Stimulated activated CD4-positive, alpha-beta T cell treated with anti-CD3 and anti-CD28 coated beads, Interleukin-1b, Interleukin-23, amount 100 ng/mL, for 48 hours (primary cell): ENCODE data around the gene BCAT1.

Source experiments
- DNase-seq: peaks from one replicate; pipeline ENCODE4 v3.0.0-alpha.2; 2020

The BCAT1 gene

DNA sequence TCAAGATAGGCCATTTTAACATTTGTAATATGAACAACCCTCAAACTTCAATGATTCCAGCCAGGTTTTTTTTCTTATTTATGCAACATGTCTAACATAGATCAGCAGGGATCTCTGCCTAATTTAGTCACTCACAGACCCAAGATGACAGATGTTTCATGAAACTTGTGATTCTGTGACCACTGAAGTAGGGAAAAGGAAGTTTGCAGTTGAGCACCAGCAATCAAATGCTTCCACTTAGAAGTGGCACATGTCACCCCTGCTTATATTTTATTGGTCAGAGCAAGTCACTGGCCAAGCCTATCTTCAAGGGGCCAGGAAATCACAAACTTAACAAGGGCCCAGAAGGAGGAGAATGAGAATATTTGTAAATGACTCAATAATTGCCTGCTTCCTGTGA lies 150.6 kb downstream of the BCAT1 start:
- no peak for DNase-seq

DNA sequence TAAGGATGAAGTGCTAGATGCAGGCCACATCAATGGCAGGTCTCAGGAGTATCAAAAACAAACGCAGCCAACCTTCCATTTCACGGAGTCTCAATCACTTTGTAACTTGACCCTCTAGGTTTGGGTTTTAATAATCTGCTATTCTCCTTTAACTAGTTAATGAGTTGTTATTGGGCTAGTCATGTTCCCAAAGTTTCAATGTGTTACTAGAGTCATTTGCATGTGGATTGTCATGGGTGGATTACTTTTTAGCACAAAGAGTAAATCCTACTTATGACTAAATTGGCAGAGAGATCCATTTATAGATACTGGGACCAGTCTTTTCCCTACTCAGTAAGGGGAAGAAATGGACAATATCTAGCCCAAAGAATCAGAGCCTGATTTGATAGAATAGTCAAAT lies 151.0 kb downstream of the BCAT1 start:
- no peak for DNase-seq

DNA sequence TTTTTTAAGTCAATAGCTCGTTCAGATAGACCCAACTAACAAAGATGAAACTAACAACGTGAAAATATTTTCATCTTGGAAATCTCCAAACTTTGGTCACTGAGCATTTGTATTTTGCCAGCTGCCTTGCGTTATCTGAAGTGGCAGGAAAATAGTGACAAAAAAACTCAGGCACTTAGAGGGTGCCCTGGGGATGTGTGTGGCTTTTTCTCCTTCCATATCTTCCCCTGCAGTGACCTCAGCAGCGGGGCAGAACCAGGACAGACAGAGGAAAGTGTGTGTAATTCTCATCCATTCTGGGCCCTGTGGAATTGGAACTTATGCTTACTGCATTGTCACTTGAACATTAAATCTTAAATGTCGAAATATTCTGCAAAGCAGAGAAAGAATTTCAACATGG lies 152.0 kb downstream of the BCAT1 start:
- DNase-seq: no peak

DNA sequence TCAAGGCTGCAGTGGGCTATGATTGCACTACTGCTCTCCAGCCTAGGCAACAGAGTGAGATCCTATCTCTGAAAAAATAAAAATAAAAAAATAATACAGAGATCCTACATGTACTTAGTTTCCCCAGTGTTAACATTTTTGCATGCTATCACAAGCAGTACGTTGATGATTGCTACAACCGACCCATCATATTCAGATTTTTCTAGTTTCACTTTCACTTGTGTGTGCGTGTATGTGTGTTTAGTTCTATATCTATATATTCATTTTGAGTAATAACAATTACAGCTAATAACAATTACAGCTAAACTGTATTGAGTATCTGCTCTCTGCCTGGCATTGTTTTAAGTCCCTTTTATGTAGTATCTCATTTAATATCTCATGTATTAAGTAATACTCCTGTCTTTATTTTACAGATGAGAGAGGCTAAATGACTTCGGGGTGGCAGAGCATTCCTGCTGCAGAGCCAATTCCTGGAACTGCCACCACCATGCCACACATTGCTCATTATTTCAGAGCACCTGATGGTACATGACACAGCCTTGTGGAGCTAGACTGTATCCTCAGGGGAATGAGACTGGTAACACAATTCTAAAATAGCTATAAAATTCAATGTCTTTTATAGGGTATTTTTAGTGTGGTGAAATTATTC lies 153.1 kb downstream of the BCAT1 start:
- DNase-seq: peak; percentile 3

DNA sequence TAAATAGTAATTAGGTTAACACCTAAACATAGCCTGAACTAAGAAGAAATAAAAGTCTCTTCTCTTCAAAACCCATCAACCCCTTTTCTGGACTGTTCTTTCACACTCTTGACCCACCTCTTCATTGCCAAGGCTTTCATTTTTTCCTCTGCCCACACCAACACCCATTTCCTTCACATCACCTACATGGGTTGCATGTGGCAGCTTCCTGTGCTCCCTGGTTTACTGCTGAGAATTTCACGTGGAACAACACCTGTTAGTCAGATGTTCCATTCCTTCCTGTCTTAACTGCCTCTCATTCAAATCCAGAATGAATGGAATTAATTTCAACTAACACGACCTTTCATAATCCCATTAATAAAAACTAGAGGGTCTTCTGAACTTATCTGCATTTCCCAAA lies 157.3 kb downstream of the BCAT1 start:
- DNase-seq: no peak

DNA sequence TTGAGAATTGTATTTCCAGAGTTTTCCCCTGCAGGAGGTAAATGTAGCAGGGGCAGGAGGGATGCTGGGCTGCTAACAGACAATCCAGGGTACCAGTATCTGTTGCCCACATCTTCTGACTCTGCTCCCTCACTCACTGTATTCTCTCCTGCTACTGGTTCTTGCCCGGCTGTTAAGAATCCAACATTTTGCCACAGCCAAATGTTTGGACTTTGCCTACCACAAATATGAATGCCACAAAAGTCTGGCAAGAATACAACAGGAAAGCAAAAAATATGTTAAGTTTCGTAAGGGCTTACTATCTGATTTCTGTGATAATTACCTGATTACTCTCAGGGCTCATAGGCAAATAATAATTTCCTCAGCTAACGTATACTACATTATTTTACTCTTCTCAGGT lies 160.0 kb downstream of the BCAT1 start:
- no peak for DNase-seq

DNA sequence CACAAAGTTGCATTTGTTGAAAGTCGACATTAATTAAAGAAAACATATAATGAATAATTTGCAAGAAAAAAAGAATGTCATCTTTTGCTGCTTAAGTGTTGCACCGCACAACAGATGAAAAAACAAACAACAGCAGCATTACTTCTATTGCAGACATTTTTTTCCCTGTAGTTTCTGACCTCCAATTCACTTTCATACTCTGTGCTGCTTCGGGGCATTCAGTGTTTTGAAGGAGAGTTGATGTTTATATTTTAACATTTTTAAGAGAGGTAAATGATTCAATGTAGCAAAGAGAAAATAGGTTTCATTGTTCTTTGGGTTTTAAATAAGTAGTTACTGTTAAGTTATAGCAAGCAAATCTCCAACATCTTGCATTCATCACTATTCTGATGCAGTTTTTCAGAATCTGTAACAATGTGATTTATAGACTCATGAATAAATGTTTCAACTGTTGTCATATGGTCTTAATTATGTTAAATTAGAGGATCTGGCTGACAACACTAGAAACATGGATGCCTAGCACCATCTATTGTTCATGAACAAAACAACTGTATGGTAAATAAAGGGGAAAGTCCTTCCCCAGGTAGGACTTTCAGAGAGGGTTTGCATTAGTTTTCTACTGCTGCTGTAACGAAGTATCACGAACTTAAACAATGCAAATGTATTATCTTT lies 168.1 kb downstream of the BCAT1 start:
- DNase-seq: no peak

DNA sequence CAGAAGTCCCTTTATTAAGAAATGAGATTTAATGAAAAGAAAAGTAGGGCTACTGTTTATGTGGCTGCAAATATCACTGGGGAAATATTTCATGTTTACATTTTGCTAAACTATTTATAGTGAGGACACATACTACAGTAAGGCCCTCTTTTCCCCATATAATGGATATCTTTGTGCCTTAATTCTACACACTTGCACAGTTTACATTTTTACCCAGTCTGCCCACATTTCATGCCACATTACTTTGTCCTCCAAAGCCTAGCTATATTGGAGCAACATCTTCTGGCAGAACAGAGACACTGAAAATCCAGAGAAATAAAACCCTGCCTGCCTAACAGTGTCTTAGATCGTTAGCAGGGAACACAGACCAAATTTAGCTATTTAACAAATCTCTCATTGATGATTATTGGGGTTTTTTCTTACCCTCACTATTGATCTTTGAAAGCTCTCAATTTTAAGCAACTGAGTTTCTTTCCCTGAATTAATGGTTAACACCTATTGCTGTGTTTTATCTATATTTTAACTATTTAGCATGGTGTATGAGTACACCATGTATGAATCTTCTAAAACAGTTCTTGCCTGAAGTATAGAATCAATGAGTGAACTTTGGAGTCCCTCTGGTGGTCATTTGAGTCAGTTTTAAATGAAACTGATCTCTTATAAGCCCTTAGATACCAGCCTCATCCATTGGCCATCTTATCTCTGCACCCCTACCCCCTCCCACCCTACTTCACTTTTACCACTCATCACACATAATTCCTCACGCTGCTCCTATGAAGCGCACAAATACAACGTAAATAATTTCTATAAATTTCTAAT lies 170.2 kb downstream of the BCAT1 start:
- DNase-seq: no peak

DNA sequence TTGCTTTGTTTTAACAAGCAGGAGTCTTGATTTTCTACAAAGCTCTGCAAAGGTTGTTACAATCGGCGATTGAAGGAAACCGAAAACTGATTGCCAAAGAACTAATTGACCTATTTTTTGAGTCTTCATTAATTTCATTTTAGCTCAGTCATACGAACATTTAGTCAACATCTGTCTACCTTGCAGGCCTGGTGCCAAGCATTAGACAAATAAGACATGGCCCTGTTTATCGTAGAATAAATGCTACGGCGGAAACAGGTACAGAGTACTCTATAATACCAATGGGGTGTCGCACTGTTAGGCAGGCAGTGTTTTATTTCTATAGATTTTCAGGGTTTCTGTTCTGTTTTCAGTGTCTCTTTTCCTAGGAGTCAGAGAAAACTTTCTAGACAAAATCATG lies 171.5 kb downstream of the BCAT1 start:
- no peak for DNase-seq

DNA sequence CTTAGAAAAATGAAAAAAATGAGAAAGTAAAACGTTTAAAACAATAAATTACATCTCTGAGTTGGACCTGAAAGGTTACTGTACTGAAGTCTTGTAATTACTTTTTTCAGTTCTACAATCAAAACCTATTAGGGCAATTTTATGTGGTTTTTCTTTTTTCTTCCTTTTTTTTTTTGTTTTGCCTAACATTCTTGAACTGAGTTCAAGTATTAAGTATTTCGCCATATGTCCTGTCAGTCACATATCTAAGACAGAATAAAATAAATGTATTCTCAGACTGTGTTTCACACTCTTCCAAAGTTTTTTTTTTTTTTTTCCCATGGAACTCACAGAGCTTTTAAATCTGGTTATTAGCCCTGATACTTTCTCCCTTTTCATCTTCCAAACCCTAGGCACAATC lies 172.0 kb downstream of the BCAT1 start:
- DNase-seq: no peak

DNA sequence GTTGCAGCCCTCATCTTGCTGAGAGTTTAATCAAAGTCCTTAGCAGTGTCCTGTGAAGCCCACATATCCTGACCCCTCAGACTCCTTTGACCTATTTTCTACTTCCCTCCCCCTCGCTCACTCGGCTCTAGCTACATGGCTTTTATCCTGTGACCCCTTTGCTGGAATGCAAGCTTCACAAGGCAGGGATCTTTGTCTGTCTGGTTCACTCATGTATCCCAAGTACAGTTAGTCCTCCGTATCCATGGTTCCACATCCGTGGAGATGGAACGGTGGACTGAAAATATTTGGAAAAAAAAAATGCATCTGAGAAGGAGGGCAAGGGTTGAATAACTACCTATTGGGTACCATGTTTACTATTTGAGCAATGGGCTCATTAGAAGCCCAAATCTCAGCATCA lies 173.8 kb downstream of the BCAT1 start:
- no peak for DNase-seq

DNA sequence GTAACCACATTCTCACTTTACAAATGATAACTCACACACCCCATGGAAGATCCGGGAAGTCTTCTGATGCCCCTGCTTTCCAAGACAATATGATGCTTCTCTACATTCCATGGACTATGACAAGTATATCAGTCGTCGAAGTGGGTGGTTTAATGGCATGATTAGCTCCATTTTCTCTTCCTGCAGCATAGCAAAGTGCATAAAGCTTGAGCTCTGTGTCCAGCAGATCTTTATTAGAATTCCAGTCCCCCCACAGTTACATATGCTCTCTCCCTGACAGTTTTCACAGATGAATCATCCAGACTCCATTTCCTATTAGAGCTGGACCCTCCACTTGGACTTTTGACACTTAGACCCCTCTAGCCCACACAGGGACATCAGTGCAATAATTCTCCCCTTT lies 174.9 kb downstream of the BCAT1 start:
- no peak for DNase-seq

DNA sequence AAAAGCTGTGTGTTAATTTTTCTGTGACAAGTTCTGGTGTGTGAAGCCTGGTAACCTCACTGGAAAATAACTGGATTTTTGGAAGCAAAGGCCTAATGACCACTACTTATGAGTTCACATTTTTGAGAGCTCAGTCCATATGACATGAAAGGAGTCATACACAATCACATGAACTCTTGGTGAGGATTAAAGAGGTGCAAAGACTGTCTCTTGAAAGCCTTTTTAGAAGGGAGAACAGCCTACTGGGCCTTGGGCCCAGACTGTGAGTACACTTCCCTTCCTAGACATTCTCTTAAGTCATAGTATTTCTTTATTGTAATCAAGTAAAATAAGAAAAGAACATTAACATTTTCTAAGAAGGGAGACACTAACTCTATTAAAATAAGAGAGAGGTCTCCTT lies 176.1 kb downstream of the BCAT1 start:
- DNase-seq: no peak

DNA sequence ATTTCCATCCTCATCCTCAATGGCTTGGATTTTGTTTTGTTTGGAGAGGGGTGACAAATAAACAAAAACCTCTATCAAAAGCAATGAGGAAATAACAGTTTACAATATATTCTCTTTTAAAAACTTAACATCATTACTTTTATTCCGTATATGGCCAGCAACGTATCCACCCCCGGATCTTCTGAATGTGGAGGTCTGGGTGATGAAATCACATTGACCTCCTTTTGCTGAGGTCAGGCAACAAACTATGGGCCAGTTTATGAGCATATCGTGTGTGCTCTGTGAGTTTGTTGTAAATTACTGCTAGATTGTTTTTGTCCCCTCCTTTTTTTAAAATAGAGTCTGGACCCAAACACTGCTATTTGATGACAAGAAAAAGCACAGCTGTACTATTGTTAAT lies 178.1 kb downstream of the BCAT1 start:
- DNase-seq: no peak

DNA sequence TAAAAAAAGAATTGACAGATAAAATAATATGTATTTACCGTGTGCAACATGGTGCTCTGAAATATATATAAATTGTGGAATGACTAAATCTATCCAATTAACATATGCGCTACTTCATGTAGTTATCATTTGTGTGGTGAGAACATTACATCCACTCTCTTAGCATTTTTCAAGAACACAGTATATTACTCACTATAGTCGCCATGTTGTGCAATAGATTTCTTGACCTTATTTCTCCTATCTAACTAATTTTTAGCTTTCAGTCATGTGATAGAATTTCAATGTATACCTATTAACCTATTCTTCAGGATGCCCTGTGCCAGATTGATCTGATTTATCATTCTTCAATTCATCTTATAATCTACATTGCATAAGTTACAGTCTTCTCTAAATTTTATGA lies 178.6 kb downstream of the BCAT1 start:
- no peak for DNase-seq

DNA sequence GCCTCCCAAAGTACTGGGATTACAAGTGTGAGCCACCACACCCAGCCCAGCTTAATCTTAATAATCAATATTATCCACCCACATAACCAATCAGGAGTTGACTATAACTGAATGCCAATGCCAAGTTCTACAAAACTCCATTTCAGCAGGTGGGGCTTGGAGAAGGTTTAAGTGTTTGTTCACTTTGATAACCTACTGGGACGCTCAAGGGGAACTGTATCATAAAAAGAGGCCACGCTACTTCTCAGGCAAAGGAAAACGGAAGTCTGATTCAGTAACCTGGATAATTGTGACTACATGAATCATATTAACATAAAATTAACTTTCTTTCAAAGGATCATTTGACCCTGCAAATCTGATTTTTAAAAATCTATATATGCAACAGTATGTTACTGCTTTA lies 179.2 kb downstream of the BCAT1 start:
- DNase-seq: no peak

DNA sequence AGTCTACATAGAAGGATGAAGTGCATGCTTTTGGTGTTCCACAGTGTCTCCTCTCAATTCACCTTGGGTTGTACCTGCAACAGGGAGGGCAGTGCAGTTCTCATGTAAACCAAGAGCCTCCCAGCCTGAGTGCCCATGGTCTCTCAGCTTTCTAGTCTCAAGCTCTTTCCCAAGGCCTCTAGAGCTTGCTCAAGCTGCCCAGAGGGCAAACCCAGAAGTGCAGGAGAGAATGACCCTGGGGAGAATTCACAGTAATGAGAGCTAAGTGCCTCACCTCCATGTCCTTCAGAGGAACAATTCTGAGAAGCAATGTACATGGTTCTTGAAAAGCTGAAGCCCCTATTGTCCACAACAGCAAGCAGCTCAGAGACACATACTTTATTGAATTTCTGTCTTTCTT lies 180.5 kb downstream of the BCAT1 start:
- no peak for DNase-seq

DNA sequence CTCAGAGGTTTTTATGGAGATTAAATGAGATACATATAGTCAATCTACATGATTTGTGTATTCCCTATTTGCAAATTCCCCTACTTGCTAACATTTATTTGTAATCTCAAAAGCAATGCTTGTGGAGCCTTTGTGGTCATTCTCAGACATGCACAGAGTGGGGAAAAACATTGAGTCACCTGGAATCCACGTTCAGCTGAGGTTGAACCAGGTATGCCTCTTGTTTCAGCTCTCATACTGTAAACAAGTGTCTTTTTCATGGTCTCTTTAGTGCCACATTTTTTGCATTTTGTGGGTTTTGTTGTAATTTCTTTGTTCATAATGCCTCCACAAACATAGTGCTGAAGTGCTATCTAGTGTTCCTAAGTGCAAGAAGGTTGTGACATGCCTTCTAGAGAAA lies 181.9 kb downstream of the BCAT1 start:
- DNase-seq: peak; percentile 17

DNA sequence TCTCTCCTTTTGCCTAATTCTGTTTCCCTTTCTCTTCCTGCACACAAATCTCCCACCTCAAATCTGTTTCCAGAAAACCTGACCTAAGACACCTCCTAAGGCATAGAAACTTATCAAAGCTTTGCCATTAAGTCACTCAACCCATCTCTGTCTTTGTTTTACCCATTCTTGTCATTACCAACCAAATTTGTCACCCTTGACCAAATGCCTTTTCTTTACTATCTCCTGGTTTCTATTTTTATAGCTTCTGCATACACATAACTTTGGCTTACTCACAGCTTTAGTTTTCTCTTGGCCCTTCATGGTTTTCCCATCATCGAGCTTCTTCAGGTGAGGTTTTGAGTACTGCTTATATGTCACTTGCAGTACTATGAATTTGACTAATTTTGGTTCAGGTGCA lies 184.2 kb downstream of the BCAT1 start:
- DNase-seq: no peak

DNA sequence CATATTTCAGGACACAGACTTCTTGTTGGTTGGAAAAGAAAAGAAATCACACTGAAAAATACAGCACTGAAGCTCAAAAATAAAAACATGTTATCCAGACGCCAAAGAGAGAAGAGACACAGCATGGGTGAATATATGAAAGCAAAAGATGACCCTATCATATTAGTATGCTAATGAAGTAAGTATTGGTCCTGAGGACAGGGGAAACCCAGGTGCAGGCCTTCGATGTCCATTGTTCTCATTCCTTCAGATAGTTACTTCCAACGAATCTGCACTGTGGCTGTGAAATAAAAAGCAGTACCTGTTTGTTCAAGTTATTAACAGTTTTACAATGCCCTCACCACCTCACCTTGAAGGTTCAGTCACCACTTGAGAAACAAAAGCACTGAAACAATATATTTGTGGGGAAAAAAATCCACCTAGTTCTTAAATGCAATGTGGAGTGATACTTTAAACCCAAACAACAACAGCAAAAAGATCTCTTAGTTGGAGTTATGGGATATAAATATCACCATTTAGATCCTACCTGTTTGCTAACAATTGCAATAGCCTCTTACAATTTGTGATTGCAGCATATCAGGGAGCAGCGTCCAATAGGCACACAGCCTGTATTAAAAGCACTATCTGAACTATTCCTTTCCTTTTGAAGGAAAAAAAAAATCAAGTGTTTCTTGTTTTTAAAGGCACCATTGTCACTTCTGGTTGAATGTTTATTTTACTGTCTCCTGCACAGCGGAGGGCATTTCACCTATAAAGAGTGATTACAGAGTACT lies 188.1 kb downstream of the BCAT1 start:
- no peak for DNase-seq

DNA sequence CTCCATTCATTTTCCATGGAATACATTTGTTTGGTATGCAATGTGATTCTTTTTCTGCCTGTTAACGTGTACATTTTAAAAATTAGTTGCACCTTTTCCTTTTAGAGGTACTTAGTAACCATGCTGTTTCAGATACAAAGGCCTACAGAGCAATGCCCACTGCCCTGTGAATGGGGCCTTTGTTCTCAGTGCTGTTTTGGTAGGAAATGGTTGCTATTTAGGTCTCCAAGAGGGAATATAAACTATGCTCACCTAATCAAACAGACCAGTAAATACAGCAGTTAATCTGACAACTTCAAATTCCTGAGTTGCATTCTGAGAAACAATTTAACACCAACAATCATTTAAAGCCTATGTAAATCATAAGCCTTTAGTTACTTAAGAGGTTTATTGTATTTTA lies 188.7 kb downstream of the BCAT1 start:
- DNase-seq: no peak
